ENCODE measurements around the gene VPS4B. TPM values are rescaled to one million over a fixed set of nuclear protein-coding genes. Genes with fewer than 3 reads are reported as not detected.

The VPS4B gene
- total RNA-seq, 1 experiment from 2014 or later, result 35.0 TPM

DNA sequence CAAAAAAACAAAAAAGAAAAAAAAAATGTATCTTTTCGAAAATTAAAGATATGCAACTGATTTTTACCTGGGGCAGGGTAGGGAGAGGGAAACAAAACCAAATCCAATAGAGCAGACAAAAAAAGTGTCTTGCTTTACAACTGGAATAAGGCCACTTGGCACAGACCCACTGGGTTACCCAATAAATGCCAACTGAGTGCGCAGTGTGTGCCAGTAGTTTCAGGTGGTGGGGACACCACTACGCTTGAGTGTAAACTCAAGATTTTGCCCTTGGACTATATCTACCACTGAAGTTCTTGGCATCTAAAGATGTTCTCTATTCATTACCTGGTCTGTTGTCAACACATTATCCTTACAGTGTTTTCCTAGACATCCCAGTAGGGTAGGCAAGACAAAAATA is 16.3 kb downstream of the VPS4B start:
- H3K27me3 Mint-ChIP-seq (ENCODE audit: insufficient read depth, unreplicated experiment), result no peaks in the 10 kb centered on the region
- TF ChIP-seq, protein P1, sequence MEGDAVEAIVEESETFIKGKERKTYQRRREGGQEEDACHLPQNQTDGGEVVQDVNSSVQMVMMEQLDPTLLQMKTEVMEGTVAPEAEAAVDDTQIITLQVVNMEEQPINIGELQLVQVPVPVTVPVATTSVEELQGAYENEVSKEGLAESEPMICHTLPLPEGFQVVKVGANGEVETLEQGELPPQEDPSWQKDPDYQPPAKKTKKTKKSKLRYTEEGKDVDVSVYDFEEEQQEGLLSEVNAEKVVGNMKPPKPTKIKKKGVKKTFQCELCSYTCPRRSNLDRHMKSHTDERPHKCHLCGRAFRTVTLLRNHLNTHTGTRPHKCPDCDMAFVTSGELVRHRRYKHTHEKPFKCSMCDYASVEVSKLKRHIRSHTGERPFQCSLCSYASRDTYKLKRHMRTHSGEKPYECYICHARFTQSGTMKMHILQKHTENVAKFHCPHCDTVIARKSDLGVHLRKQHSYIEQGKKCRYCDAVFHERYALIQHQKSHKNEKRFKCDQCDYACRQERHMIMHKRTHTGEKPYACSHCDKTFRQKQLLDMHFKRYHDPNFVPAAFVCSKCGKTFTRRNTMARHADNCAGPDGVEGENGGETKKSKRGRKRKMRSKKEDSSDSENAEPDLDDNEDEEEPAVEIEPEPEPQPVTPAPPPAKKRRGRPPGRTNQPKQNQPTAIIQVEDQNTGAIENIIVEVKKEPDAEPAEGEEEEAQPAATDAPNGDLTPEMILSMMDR (IDR thresholded peaks at IDR 0.05; ENCODE audit: insufficient read depth in 1 of 2, low read depth in 1 of 2, low read length in 1 of 2, severe bottlenecking in 1 of 2, unreplicated experiment in 1 of 2), result no peak
- no peak overlapping the region for H3K27ac Mint-ChIP-seq (ENCODE audit: unreplicated experiment)
- no peaks in the 10 kb centered on the region for H3K9me3 Mint-ChIP-seq (ENCODE audit: unreplicated experiment)
- H3K4me3 Mint-ChIP-seq (ENCODE audit: unreplicated experiment), result no peak overlapping the region
- H3K4me1 Mint-ChIP-seq (ENCODE audit: low read depth, unreplicated experiment), result peaks cover 7% of the 10 kb centered on the region
- peaks cover 17% of the 10 kb centered on the region for H3K36me3 Mint-ChIP-seq (ENCODE audit: insufficient read depth, unreplicated experiment)
- Histone ChIP-seq H3K4me3 (ENCODE audit: low read depth, low read length) (no peak overlapping the region), H3K27me3 (replicated peaks; ENCODE audit: control insufficient read depth, insufficient read depth, low read length) (no peaks in the 10 kb centered on the region), H3K4me1 (no peaks in the 10 kb centered on the region), H3K36me3 (ENCODE audit: control insufficient read depth, insufficient read depth, low read length) (no peaks in the 10 kb centered on the region; the same call in 1 of the 2 replicates), H3K9me3 (no peaks in the 10 kb centered on the region)
- intact Hi-C loops (cut with micrococcal nuclease; ENCODE audit: unreplicated experiment), result no loop called here
- no peak for DNase-seq
- ChIA-PET CTCF (no interaction called here), POLR2A (no interaction called here)
- no TSS peak for BruUV-seq (replicated peaks)

DNA sequence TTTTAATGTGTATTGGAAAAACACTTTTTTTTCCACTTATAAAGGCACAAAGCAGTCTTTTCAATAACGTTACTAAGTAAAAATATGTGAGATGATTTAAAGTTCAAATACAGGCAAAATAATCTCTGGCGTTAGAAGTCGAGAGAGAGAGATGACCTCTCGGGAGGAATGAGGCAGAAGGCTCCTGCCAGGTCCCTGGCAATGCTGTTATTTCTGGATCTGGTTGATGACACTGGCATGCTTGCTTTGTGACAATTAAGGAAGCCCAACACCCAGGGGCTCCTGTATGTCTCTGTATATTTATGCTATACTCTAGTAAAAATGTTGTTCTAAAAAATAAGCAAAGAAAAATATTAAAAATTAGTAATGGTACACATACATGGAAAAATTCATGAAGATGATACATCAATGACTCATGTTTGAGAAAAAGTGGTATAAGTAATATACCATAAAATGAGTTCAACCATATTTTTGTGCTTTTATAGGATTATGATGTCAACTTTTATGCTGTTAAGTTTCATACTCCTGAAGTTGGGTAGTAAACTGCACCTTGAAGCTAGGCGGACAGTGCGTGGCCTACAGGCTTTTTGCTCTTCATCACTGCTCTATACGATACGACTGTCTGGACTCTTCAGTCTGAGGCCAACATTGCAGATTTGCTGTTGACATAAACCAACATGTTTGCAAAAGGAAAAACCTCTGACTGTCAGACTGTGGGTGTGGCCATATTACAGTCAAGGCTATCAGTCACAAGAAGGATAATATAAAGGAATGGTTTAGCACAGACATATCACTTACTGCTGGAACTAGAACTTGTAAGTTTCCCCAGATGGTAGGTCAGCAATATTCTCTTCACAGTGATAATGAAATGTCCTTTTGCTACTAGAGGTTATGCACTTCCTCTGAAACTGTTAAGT is 19.8 kb downstream of the VPS4B start:
- Histone ChIP-seq H3K4me1 (no peaks in the 10 kb centered on the region), H3K4me3 (ENCODE audit: low read depth, low read length) (no peak overlapping the region), H3K27me3 (replicated peaks; ENCODE audit: control insufficient read depth, insufficient read depth, low read length) (no peaks in the 10 kb centered on the region), H3K36me3 (ENCODE audit: control insufficient read depth, insufficient read depth, low read length) (no peaks in the 10 kb centered on the region), H3K9me3 (no peaks in the 10 kb centered on the region)
- H3K27me3 Mint-ChIP-seq (ENCODE audit: insufficient read depth, unreplicated experiment), result no peaks in the 10 kb centered on the region
- POLR2A ChIA-PET, result no interaction called here
- BruUV-seq (replicated peaks), result no TSS peak
- intact Hi-C loops (cut with micrococcal nuclease; ENCODE audit: unreplicated experiment), result no loop called here
- TF ChIP-seq, protein P1 (IDR thresholded peaks at IDR 0.05; ENCODE audit: insufficient read depth in 1 of 2, low read depth in 1 of 2, low read length in 1 of 2, severe bottlenecking in 1 of 2, unreplicated experiment in 1 of 2), result no peak
- CTCF ChIA-PET, result no interaction called here
- peaks cover 2% of the 10 kb centered on the region for H3K4me1 Mint-ChIP-seq (ENCODE audit: low read depth, unreplicated experiment)
- DNase-seq, result no peak
- H3K4me3 Mint-ChIP-seq (ENCODE audit: unreplicated experiment), result no peak overlapping the region
- H3K9me3 Mint-ChIP-seq (ENCODE audit: unreplicated experiment), result no peaks in the 10 kb centered on the region
- H3K27ac Mint-ChIP-seq (ENCODE audit: unreplicated experiment), result no peak overlapping the region
- peaks cover 25% of the 10 kb centered on the region for H3K36me3 Mint-ChIP-seq (ENCODE audit: insufficient read depth, unreplicated experiment)

- Mint-ChIP-seq H3K4me1 (ENCODE audit: low read depth, unreplicated experiment) (no peaks in the 10 kb centered on the region), H3K27me3 (ENCODE audit: insufficient read depth, unreplicated experiment) (no peaks in the 10 kb centered on the region), H3K9me3 (ENCODE audit: unreplicated experiment) (no peaks in the 10 kb centered on the region), H3K36me3 (ENCODE audit: insufficient read depth, unreplicated experiment) (peaks cover 19% of the 10 kb centered on the region), H3K4me3 (ENCODE audit: unreplicated experiment) (no peak overlapping the region), H3K27ac (ENCODE audit: unreplicated experiment) (no peak overlapping the region)
- intact Hi-C loops (cut with micrococcal nuclease; ENCODE audit: unreplicated experiment), result no loop called here
- no TSS peak for BruUV-seq (replicated peaks)
- ChIA-PET CTCF (no interaction called here), POLR2A (no interaction called here)
- TF ChIP-seq, protein P1 (IDR thresholded peaks at IDR 0.05; ENCODE audit: insufficient read depth in 1 of 2, low read depth in 1 of 2, low read length in 1 of 2, severe bottlenecking in 1 of 2, unreplicated experiment in 1 of 2), result no peak
- no peaks in the 10 kb centered on the region for H3K4me1 ChIP-seq
- no peaks in the 10 kb centered on the region for H3K36me3 ChIP-seq (ENCODE audit: control insufficient read depth, insufficient read depth, low read length)
- no peaks in the 10 kb centered on the region for H3K27me3 ChIP-seq (replicated peaks; ENCODE audit: control insufficient read depth, insufficient read depth, low read length)
- H3K9me3 ChIP-seq, result no peaks in the 10 kb centered on the region
- no peak for DNase-seq
- no peak overlapping the region for H3K4me3 ChIP-seq (ENCODE audit: low read depth, low read length)
These were observed 23.0 kb downstream of the VPS4B start for GRCh38 chr18:63399300-63399699.
